Skeletal muscle tissue (tissue), 4 donors: ENCODE measurements around the gene PDIA5. TPM values are rescaled to one million over a fixed set of nuclear protein-coding genes. Genes with fewer than 3 reads are reported as not detected.

Experiments
- H3K27ac ChIP-seq: one replicate; pipeline ENCODE4 v1.7.0; 2013; ENCODE audit warnings: mild to moderate bottlenecking, low read depth, low read length, inconsistent platforms
- H3K27me3 ChIP-seq, 3 donors: one replicate each; pipeline ENCODE4 v1.7.0; 2013; ENCODE audit warnings: low read length in 3 of 3; ENCODE audit not compliant: control insufficient read depth in 3 of 3, insufficient read depth in 3 of 3
- H3K36me3 ChIP-seq, 3 donors: one replicate each; pipeline ENCODE4 v1.7.0; 2013; ENCODE audit warnings: low read length in 3 of 3; ENCODE audit not compliant: control insufficient read depth in 3 of 3, insufficient read depth in 3 of 3
- H3K4me1 ChIP-seq, 3 donors: one replicate each; pipeline ENCODE4 v1.7.0; 2013; ENCODE audit warnings: low read length in 3 of 3, mild to moderate bottlenecking in 3 of 3; ENCODE audit not compliant: control insufficient read depth in 3 of 3, insufficient read depth in 3 of 3
- H3K4me3 ChIP-seq, 3 donors: one replicate each; pipeline ENCODE4 v1.7.0; 2013; ENCODE audit warnings: low read length in 3 of 3
- H3K9ac ChIP-seq, 3 donors: one replicate each; pipeline ENCODE4 v1.7.0; 2013; ENCODE audit warnings: low read length in 3 of 3, mild to moderate bottlenecking in 3 of 3, moderate library complexity in 2 of 3, low read depth in 1 of 3
- H3K9me3 ChIP-seq, 3 donors: one replicate each; pipeline ENCODE4 v1.7.0; 2013; ENCODE audit warnings: low read length in 3 of 3; ENCODE audit not compliant: control insufficient read depth in 3 of 3
- total RNA-seq: library from RNA; depleted of rRNA; stranded (reverse); fragments of >200 nt; gene quantifications from one replicate; pipeline ENCODE4 v1.2.3, GENCODE V29; 2014
- donor health status: Osteomylitis.

Gene PDIA5
- total RNA-seq, 1 donor from 2014 or later = 12.0 TPM

- Histone ChIP-seq H3K4me1 (peaks cover 16 to 24% (median 18%) of the 10 kb centered on the region in 3 donors), H3K9ac (peak overlapping the region; percentile 80 to 82 (median 81)), H3K4me3 (peak overlapping the region; percentile 79 to 90 (median 84)), H3K27ac (peak overlapping the region; percentile 26), H3K27me3 (no peaks in the 10 kb centered on the region), H3K9me3 (no peaks in the 10 kb centered on the region), H3K36me3 (no peaks in the 10 kb centered on the region)
Measured at GRCh38 chr3:123067689-123068600, 1.1 kb downstream of the PDIA5 start.

GRCh38 chr3:123068601-123069381 lies 2.0 kb downstream of the PDIA5 start:
- H3K9ac ChIP-seq = no peak overlapping the region
- H3K4me1 ChIP-seq = peaks cover 16 to 24% (median 18%) of the 10 kb centered on the region in 3 donors
- H3K27me3 ChIP-seq = no peaks in the 10 kb centered on the region
- no peaks in the 10 kb centered on the region for H3K9me3 ChIP-seq
- no peak overlapping the region for H3K27ac ChIP-seq
- peak overlapping the region in 2 of 3 donors; percentile 79 to 84 for H3K4me3 ChIP-seq
- no peaks in the 10 kb centered on the region for H3K36me3 ChIP-seq

GRCh38 chr3:123070510-123070909 lies 3.7 kb downstream of the PDIA5 start:
- Histone ChIP-seq H3K27me3 (no peaks in the 10 kb centered on the region), H3K27ac (no peak overlapping the region), H3K4me1 (peaks cover 16 to 24% (median 18%) of the 10 kb centered on the region in 3 donors), H3K9me3 (no peaks in the 10 kb centered on the region), H3K9ac (no peak overlapping the region), H3K36me3 (no peaks in the 10 kb centered on the region), H3K4me3 (no peak overlapping the region)

GRCh38 chr3:123071146-123071545 lies 4.3 kb downstream of the PDIA5 start:
- Histone ChIP-seq H3K9ac (no peak overlapping the region), H3K27ac (no peak overlapping the region), H3K9me3 (no peaks in the 10 kb centered on the region), H3K4me1 (peaks cover 16 to 28% (median 18%) of the 10 kb centered on the region in 3 donors), H3K4me3 (no peak overlapping the region), H3K36me3 (no peaks in the 10 kb centered on the region), H3K27me3 (no peaks in the 10 kb centered on the region)

GRCh38 chr3:123071581-123071980 lies 4.8 kb downstream of the PDIA5 start:
- Histone ChIP-seq H3K9me3 (no peaks in the 10 kb centered on the region), H3K9ac (no peak overlapping the region), H3K27me3 (no peaks in the 10 kb centered on the region), H3K4me3 (no peak overlapping the region), H3K4me1 (peaks cover 17 to 29% (median 20%) of the 10 kb centered on the region in 3 donors), H3K36me3 (no peaks in the 10 kb centered on the region), H3K27ac (no peak overlapping the region)

- Histone ChIP-seq H3K36me3 (no peaks in the 10 kb centered on the region), H3K27ac (no peak overlapping the region), H3K4me3 (no peak overlapping the region), H3K9ac (no peak overlapping the region), H3K27me3 (no peaks in the 10 kb centered on the region), H3K4me1 (peaks cover 21 to 31% (median 23%) of the 10 kb centered on the region in 3 donors), H3K9me3 (no peaks in the 10 kb centered on the region)
Measured at GRCh38 chr3:123072152-123072551, 5.3 kb downstream of the PDIA5 start.

- Histone ChIP-seq H3K36me3 (no peaks in the 10 kb centered on the region), H3K27ac (no peak overlapping the region), H3K27me3 (no peaks in the 10 kb centered on the region), H3K4me3 (no peak overlapping the region), H3K9me3 (no peaks in the 10 kb centered on the region), H3K9ac (no peak overlapping the region), H3K4me1 (peaks cover 18 to 28% (median 21%) of the 10 kb centered on the region in 3 donors)
Measured at GRCh38 chr3:123072564-123072963, 5.7 kb downstream of the PDIA5 start.

GRCh38 chr3:123075359-123075758 lies 8.5 kb downstream of the PDIA5 start:
- Histone ChIP-seq H3K36me3 (no peaks in the 10 kb centered on the region), H3K27ac (no peak overlapping the region), H3K4me3 (no peak overlapping the region), H3K9me3 (no peaks in the 10 kb centered on the region), H3K4me1 (peaks cover 8 to 24% (median 12%) of the 10 kb centered on the region in 3 donors), H3K27me3 (no peaks in the 10 kb centered on the region), H3K9ac (no peak overlapping the region)

- Histone ChIP-seq H3K4me1 (peaks cover 12 to 29% (median 13%) of the 10 kb centered on the region in 3 donors), H3K36me3 (no peaks in the 10 kb centered on the region), H3K27me3 (no peaks in the 10 kb centered on the region), H3K9me3 (no peaks in the 10 kb centered on the region), H3K9ac (no peak overlapping the region), H3K27ac (peak overlapping the region; percentile 44), H3K4me3 (no peak overlapping the region)
Measured at GRCh38 chr3:123076112-123076495, 9.3 kb downstream of the PDIA5 start.
